K562 (cell line): ENCODE measurements around the gene WDR91. TPM values are rescaled to one million over a fixed set of nuclear protein-coding genes. Genes with fewer than 3 reads are reported as not detected.
A peak's percentile ranks its signal among the peaks of the same experiment; 100 is the strongest.

ENCODE experiments used
- ATAC-seq: fragments of 200-7000 bp; cut with Tn5 transposase; 3 replicates; pipeline ENCODE4 v1.9.1; 2020; ENCODE audit warnings: moderate library complexity
- BruUV-seq: library from RNA; stranded (reverse); fragments of 400-500 nt; replicated peaks from 2 replicates; lab custom pipeline; 2021; lab: Mats Ljungman, UMichigan
- CTCF ChIA-PET: fragments of 300-600 bp; formaldehyde crosslinking; extraction: SDS; loops from one replicate; lab custom pipeline; 2021; ENCODE audit warnings: low intra/inter-chr PET ratio; lab: Yijun Ruan, JAX
- POLR2A ChIA-PET: fragments of 300-600, 350-650 bp; sonication (Branson Sonifier 250); formaldehyde crosslinking; extraction: SDS; loops from one replicate; lab custom pipeline; 2021; ENCODE audit warnings: antibody characterized with exemption, inconsistent platforms; lab: Yijun Ruan, JAX
- DNase-seq, 4 experiments: peaks; one replicate each; pipeline versions ENCODE4 v3.0.0 to v3.0.0-alpha.2; 2011 to 2018; ENCODE audit warnings: low spot score in 3 of 4, mixed read lengths in 3 of 4; ENCODE audit errors: extremely low read depth in 1 of 4
- FAIRE-seq: peaks from 2 replicates; lab custom pipeline; 2011; peaks lifted over from hg19 to GRCh38; lab: Jason Lieb, UNC
- H2AFZ ChIP-seq: 2 replicates; pipeline ENCODE4 v1.6.0; 2011; ENCODE audit warnings: low read depth, low read length, control low read depth, inconsistent platforms
- H3K27ac ChIP-seq: fragments of 200-600 bp; 3 replicates; pipeline ENCODE4 v1.8.0; 2011; ENCODE audit warnings: low read depth, mild to moderate bottlenecking, control low read depth, inconsistent platforms, low read length, moderate library complexity, mixed read lengths; ENCODE audit errors: extremely low read depth
- H3K27me3 ChIP-seq, 2 experiments: fragments of 300-600 bp in 1 of 2; 2 replicates in 1 of 2; 3 replicates in 1 of 2; pipeline versions ENCODE4 v1.6.0 to v1.8.0; 2011; ENCODE audit warnings: inconsistent platforms in 2 of 2, low read length in 2 of 2, mild to moderate bottlenecking in 1 of 2, mixed read lengths in 1 of 2, moderate library complexity in 1 of 2; ENCODE audit not compliant: control insufficient read depth in 2 of 2, insufficient read depth in 2 of 2
- H3K36me3 ChIP-seq: fragments of 300-600 bp; 3 replicates; pipeline ENCODE4 v1.8.0; 2011; ENCODE audit warnings: mild to moderate bottlenecking, low read length, inconsistent platforms; ENCODE audit not compliant: control insufficient read depth, insufficient read depth
- H3K4me1 ChIP-seq, 2 experiments: fragments of 200-600 bp in 1 of 2; replicated peaks in 1 of 2; 2 replicates in 1 of 2; 3 replicates in 1 of 2; pipeline versions ENCODE4 v1.5.1 to v1.8.0; 2011; ENCODE audit warnings: inconsistent platforms in 2 of 2, low read length in 2 of 2, mild to moderate bottlenecking in 1 of 2, mixed read lengths in 1 of 2, moderate library complexity in 1 of 2; ENCODE audit not compliant: control insufficient read depth in 2 of 2, insufficient read depth in 2 of 2
- H3K4me2 ChIP-seq: 2 replicates; pipeline ENCODE4 v1.6.1; 2011; ENCODE audit warnings: low read length, control low read depth, inconsistent platforms, mixed read lengths; ENCODE audit not compliant: insufficient read depth
- H3K4me3 ChIP-seq: fragments of 200-600 bp; sonication (generic), shearing (Covaris generic); 2 replicates; pipeline ENCODE4 v1.5.1; 2016; ENCODE audit warnings: control low read depth, inconsistent platforms
- H3K79me2 ChIP-seq: fragments of 200-600 bp; 3 replicates; pipeline ENCODE4 v1.8.0; 2011; ENCODE audit warnings: low read length, inconsistent platforms; ENCODE audit not compliant: control insufficient read depth, insufficient read depth
- H3K9ac ChIP-seq, 2 experiments: 2 replicates each; pipeline versions ENCODE4 v1.6.0 to v1.6.1; 2011; ENCODE audit warnings: low read depth in 2 of 2, low read length in 2 of 2, control low read depth in 1 of 2, inconsistent platforms in 1 of 2, mild to moderate bottlenecking in 1 of 2, mixed read lengths in 1 of 2; ENCODE audit not compliant: insufficient read depth in 1 of 2
- H3K9me1 ChIP-seq: one replicate; pipeline ENCODE4 v1.6.0; 2011; ENCODE audit warnings: inconsistent platforms, mild to moderate bottlenecking, low read length, moderate library complexity; ENCODE audit not compliant: control insufficient read depth, insufficient read depth
- H3K9me3 ChIP-seq: replicated peaks from 2 replicates; pipeline ENCODE4 v1.5.1; 2011; ENCODE audit warnings: low read depth, low read length, inconsistent platforms; ENCODE audit not compliant: control insufficient read depth, insufficient read depth
- H4K20me1 ChIP-seq: replicated peaks from 2 replicates; pipeline ENCODE4 v1.6.1; 2011; ENCODE audit warnings: low read length, inconsistent platforms, mixed read lengths; ENCODE audit not compliant: control insufficient read depth, insufficient read depth
- CBFA2T3 ChIP-seq: fragments of 450-650 bp; IDR thresholded peaks from 2 replicates; pipeline ENCODE4 v1.6.1; 2017
- TFAP4 ChIP-seq: sonication (generic); formaldehyde crosslinking; IDR thresholded peaks from 2 replicates; pipeline ENCODE4 v1.8.0; 2022; ENCODE audit warnings: missing genetic modification reagents, mild to moderate bottlenecking, moderate library complexity, borderline replicate concordance
- THRB ChIP-seq: fragments of 450-650 bp; formaldehyde crosslinking; conservative IDR thresholded peaks from 2 replicates; pipeline ENCODE4 v1.4.0; 2022; ENCODE audit warnings: mild to moderate bottlenecking, missing genetic modification characterization
- WGBS: fragments of 100-300 bp; shearing (Covaris generic); methylation state at CpG from one replicate; pipeline ENCODE4 v1.1.6; 2016; ENCODE audit warnings: low coverage, mixed read lengths; ENCODE audit not compliant: insufficient coverage; ENCODE audit errors: missing lambda C conversion rate; 5-methylcytosine and 5-hydroxymethylcytosine counted together
- in situ Hi-C: fragments of 300-500 bp; cut with MboI; formaldehyde crosslinking; loops from 4 replicates; pipeline ENCODE4 v1.15.0; 2018; ENCODE audit warnings: inconsistent platforms, mixed read lengths
- intact Hi-C: fragments of 100-400 bp; cut with micrococcal nuclease; formaldehyde crosslinking; loops from 2 replicates; pipeline ENCODE4 v1.14.2; 2022
- polyA plus RNA-seq, 8 experiments: library from polyadenylated mRNA; depleted of rRNA in 4 of 8; stranded (reverse) in 5 of 8; unstranded in 3 of 8; fragments of >200 nt; fragmentation: Nextera tagmentation in 2 of 8; fragmentation: Illumina TruSeq in 1 of 8; extraction: Ambion mirVana in 2 of 8; extraction: Trizol in 1 of 8; gene quantifications; 2 replicates each; pipeline versions ENCODE4 v1.2.1 to v1.2.3, GENCODE V29; 2011 to 2014; ENCODE audit warnings: inconsistent platforms in 1 of 8, missing spikeins in 1 of 8
- total RNA-seq, 7 experiments: library from RNA; depleted of rRNA in 6 of 7; stranded (reverse); fragments of >200 nt in 6 of 7; fragmentation: Illumina TruSeq in 2 of 7; extraction: Trizol in 2 of 7; gene quantifications; 2 replicates each; pipeline versions ENCODE4 v1.2.1 to v1.2.3, GENCODE V29; 2011 to 2021; ENCODE audit warnings: low replicate concordance in 1 of 7

Gene WDR91
- total and polyA plus RNA-seq, 9 of the 15 experiments (the other 6 are each of a cell fraction or from before 2014, with no cell fraction given): 1.9 to 18.2 (median 9.8) TPM

GRCh38 chr7:135179321-135179925, 31.9 kb downstream of the WDR91 start:
- H3K4me1 ChIP-seq: peaks cover 4 to 7% of the 10 kb centered on the region in 2 experiments; a peak in 4 of 5 replicates
- no peak overlapping the region for H3K9ac ChIP-seq
- ATAC-seq (peak; percentile 38; the same call in 2 of the 3 replicates), FAIRE-seq (no peak), DNase-seq (no peak)
- H2AFZ ChIP-seq: no peak overlapping the region
- intact Hi-C loops (loop anchor here (10.0 kb wide), 1 partner anchor 305 kb away; no protein-coding TSS in a partner anchor), in situ Hi-C loops (no loop called here)
- H3K27ac ChIP-seq: no peak overlapping the region
- peak; percentile 38; the same call in 1 of the 2 replicates for TF ChIP-seq CBFA2T3
- TF ChIP-seq TFAP4 (CRISPR knock-in tag): peak; percentile 27; the same call in 1 of the 2 replicates
- no peak for TF ChIP-seq THRB (CRISPR knock-in tag)
- no peaks in the 10 kb centered on the region for H3K79me2 ChIP-seq
- CTCF ChIA-PET: no interaction called here
- H3K9me1 ChIP-seq: no peaks in the 10 kb centered on the region
- no peak overlapping the region for H3K4me3 ChIP-seq
- H4K20me1 ChIP-seq: no peaks in the 10 kb centered on the region
- WGBS: 9% methylated on average over 8 of the region's 8 CpGs
- no peaks in the 10 kb centered on the region for H3K27me3 ChIP-seq
- POLR2A ChIA-PET: interaction anchor here (0.9 to 2.9 kb wide), 3 partner anchors 8 to 10 kb away, joined by 3 to 10 read pairs (median 6); partner anchors contain the start of gene CYREN
- BruUV-seq: no TSS peak
- peaks cover 20% of the 10 kb centered on the region for H3K9me3 ChIP-seq
- no peaks in the 10 kb centered on the region for H3K36me3 ChIP-seq
- no peak overlapping the region for H3K4me2 ChIP-seq
